AG09319 (cell line): ENCODE measurements around the gene P3H4.
"Not testable (repeated sequence)": the region's sequence is repeated elsewhere in the genome, so short reads cannot be mapped to it uniquely, and the experiment has no call there.

ENCODE experiments used
- DNase-seq: peaks from one replicate; pipeline ENCODE4 v3.0.0-alpha.2; 2010; ENCODE audit warnings: low read depth; ENCODE audit errors: extremely low read depth
- TF ChIP-seq, protein P1 (sequence below): IDR thresholded peaks from 2 replicates; pipeline ENCODE4 v1.5.1; 2011; ENCODE audit warnings: low read depth, mild to moderate bottlenecking, inconsistent platforms, low read length, moderate library complexity

The P3H4 gene

DNA sequence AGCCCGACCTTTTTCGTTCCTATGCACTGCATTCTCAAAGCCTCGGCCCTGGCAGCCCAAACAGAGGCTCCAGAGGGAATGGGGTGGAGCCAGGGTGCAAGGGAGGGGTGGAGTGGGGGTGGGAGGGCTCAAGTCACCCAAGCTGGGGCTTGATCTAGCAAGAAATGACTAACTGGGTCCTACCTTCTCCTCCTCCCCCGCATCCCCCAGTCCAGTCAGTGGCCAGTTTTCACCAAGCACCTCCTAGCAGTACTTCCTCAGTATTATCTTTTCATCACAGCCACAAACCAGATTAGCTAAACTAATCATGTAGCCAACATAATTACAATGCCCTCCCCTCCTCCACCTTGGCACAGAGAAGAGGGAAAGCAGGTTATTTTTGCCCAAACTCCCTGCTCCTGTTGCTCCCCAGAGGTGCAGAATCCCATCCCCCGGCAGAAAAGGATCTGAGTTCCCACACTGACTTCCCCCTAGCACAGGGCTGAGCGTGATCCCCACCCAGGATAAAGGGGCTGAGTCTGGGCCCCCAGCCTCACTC is 27.5 kb downstream of the P3H4 start:
- no peak for DNase-seq
- TF ChIP-seq, protein P1, sequence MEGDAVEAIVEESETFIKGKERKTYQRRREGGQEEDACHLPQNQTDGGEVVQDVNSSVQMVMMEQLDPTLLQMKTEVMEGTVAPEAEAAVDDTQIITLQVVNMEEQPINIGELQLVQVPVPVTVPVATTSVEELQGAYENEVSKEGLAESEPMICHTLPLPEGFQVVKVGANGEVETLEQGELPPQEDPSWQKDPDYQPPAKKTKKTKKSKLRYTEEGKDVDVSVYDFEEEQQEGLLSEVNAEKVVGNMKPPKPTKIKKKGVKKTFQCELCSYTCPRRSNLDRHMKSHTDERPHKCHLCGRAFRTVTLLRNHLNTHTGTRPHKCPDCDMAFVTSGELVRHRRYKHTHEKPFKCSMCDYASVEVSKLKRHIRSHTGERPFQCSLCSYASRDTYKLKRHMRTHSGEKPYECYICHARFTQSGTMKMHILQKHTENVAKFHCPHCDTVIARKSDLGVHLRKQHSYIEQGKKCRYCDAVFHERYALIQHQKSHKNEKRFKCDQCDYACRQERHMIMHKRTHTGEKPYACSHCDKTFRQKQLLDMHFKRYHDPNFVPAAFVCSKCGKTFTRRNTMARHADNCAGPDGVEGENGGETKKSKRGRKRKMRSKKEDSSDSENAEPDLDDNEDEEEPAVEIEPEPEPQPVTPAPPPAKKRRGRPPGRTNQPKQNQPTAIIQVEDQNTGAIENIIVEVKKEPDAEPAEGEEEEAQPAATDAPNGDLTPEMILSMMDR = no peak

DNA sequence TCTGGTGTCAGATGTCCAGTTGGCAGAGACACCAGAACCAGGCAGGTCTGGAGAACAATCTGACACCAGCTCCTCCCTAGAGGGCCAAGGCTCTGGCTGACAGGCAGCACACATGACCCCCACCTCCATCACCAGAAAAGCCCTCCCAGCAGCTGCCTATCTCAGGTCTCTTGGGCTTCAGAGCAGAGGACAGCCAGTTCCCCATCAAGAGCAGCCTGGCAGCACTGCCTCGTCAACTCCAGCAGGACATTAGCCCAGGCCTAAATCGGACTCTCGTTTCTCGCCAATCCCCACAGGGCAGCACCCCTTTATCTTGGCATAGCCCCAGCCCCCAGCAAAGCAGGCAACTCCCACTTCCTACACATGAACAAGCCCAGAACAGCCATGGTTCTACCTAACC is 29.6 kb downstream of the P3H4 start:
- TF ChIP-seq, protein P1 = no peak
- no peak for DNase-seq

DNA sequence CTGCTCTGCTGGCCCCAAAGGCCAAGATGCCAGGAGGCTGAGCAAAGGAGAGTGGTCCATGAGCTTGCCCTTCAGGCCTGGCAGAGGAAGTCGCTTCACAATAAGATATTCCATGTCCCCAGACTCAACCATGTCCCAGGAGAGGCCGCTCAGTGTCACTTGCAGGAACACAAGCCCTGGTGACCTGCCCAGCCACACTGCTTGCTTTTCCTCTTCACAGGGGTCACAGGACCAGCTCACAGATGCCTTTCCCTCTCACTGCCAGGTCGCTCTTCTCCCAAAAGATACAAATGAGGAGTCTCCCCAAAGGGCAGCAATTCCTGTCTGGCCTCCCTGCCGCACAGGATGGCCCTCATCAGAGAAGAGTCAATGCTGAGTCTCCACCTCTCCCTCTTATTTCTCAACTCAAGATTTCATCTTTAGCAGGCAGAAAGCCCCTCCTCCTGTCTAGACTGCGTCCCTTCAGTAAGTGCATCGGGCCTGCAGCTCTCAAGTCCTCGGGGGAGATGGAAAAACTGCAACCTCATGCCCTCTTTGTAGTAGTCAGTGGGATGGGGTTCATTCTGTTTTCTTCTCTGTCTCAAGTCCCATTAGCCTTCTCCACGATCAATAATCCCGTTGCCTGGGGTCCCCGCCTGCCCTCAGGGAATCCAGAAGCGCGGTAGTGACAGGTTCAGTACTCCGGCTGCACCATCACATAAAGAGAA is 30.2 kb downstream of the P3H4 start:
- no peak for DNase-seq
- TF ChIP-seq, protein P1 = no peak

DNA sequence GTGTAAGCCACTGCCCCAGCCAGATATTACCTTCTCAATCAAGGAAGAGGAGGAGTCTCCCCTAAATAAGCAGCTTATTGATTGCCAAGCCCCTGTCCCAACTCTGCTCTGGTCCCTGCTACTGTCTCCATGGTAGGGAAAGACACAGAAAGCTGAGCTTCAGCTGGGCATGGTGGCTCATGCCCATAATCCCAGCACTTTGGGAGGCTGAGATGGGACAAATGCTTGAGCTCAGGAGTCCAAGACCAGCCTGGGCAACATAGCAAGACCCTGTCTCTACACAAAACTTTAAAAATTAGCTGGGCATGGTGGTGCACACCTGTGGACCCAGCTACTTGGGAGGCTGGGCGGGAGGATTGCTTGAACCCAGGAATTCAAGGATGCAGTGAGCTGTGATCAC is 31.8 kb downstream of the P3H4 start:
- DNase-seq = no peak
- TF ChIP-seq, protein P1 = no peak

DNA sequence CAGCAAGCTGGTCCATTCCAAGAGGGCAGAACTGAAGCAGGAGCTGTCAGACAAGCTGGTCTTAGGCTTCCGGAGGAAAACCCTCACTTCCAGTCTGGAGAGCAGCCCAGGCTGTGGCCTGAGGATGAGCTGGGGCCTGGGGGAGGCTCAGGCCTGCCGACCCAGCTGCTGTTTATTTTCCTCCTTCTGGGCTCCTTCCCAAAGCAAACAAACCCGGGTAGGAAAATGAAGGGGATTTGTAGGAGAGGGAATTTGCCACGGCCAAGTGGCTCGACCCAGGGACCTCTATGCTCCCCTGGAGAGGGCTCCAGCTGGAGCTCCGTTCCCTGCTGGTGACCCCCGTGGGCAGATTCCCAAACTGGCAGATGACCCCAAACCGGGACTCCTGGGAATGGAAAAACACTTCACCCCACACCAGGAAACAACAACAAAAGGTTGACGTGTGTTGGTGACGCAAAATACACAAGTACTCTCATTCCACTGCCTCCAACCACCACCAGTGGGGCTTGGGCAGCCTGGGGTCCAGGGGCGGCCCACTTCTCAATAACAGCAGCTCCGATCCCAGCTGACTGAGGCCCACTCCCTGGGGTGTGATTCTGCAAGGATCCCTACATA is 34.1 kb downstream of the P3H4 start:
- peak; percentile 69 for DNase-seq
- TF ChIP-seq, protein P1 = no peak

DNA sequence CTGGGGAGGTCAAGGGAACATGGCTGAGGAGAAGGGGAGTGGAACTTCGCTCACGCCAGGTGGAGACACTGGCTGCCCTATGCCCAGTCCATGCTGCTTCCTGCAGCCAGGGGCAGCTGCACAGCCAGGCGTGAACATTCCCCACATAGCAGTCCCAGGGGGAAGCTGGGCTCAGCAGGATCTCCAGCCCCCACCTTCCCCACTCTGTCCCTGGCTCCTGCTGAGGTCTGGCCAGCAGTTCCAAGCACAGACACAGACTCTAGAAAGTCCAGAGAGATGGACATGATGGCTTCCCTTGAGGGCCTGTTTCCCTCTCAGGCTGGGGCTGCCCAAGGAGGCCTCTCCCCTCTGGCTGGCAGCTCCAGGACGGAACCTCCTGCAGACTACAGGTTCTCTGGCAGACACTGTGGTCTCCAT is 34.6 kb downstream of the P3H4 start:
- TF ChIP-seq, protein P1 = no peak
- DNase-seq = no peak

DNA sequence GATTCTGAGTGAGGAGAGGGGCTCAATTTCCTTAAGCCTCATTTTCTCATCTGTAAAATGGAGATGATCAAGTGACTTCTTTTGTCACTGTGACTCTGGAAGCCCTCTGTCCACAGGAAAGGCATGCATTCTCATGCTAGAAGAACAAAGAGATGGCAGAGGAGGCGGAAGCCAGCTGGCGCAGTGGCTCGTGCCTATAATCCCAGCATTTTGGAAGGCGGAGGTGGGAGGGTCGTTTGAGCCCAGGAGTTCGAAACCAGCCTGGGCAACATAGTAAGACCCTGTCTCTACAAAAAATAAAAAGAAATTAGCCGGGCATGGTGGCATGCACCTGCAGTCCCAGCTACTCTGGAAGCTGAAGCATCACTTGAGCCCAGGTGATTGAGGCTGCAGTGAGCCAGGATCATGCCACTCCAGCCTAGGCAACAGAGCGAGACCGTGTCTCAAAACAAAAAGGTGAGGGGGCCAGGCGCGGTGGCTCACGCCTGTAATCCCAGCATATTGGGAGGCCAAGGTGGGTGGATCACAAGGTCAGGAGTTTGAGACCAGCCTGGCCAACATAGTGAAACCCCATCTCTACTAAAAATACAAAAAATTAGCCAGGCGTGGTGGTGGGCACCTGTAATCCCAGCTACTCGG is 35.4 kb downstream of the P3H4 start:
- DNase-seq = not testable (repeated sequence)
